ENCODE measurements around the gene TNKS1BP1.

The TNKS1BP1 gene

DNA sequence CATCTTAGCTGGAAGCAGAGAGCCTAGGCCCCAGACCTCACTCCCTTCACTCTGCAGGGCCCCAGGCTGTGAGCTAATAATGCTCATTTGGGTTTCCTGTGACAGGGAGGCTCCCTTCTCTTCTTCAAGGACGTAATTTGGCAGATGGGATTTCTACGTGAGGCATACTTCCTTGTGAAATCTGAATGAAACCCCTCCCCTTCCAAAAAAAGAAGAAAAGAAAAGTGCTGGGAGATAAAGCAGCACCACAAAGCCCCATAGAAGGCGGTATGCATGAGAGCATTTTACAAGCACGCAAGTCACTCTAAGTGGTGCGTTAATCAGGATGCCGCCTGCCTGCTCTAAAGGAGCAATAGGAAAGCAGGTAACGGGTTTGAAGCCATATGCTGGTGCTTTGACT is 19.1 kb upstream of the TNKS1BP1 start:
- no peak for TF ChIP-seq GATA3 (IDR thresholded peaks at IDR 0.05; ENCODE audit: low read depth, low read length)
- no peak for TF ChIP-seq GATA2 (IDR thresholded peaks at IDR 0.05; ENCODE audit: low read depth, low read length)

DNA sequence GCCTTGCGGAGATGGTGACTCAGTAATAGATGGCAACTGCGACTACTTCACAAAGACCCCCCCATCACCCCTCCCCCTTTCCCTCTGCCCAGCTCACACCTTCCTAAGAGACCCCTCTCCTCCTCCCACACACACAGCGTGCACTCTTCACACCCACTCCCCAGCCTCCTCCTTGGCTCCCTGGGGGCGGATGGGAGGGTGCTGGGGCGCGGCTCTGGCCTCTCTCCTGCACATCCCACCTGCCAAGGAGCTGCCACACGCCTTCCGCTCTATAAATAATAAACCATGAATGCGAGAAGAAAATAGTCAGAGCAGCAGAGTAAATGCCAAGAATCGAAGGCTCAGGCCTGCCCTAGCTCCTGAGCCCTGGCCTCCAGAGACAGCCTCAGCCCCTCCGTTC is 17.9 kb upstream of the TNKS1BP1 start:
- no peak for TF ChIP-seq GATA2 (IDR thresholded peaks at IDR 0.05; ENCODE audit: low read depth, low read length)
- no peak for TF ChIP-seq GATA3 (IDR thresholded peaks at IDR 0.05; ENCODE audit: low read depth, low read length)

DNA sequence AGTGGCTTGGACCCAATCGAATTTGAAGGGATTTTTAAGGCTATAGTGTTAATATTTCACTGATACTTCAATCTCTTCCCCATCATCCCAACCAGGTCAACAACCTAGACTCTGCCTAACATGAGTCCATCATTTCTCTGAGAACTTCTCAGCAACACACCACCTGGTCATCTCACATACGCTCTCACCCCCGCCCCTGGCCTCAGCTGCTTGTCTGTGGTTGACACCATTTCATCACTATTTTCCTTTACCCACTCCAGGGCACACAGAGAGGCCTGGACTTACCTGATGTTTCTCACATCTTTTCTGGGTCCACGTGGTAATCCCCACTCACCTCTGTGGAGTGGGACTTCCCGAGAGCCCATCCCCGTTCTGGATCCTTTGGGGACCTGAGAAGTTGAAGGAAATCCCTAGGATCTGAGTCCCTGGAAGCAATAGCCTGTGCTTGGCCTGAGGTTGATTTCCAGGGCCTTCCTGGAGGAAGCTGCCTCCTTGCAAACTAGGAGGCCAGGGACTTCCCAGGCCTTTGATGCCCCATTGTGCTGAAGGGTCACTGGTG is 16.6 kb upstream of the TNKS1BP1 start:
- TF ChIP-seq GATA3 (IDR thresholded peaks at IDR 0.05; ENCODE audit: low read depth, low read length) = no peak

DNA sequence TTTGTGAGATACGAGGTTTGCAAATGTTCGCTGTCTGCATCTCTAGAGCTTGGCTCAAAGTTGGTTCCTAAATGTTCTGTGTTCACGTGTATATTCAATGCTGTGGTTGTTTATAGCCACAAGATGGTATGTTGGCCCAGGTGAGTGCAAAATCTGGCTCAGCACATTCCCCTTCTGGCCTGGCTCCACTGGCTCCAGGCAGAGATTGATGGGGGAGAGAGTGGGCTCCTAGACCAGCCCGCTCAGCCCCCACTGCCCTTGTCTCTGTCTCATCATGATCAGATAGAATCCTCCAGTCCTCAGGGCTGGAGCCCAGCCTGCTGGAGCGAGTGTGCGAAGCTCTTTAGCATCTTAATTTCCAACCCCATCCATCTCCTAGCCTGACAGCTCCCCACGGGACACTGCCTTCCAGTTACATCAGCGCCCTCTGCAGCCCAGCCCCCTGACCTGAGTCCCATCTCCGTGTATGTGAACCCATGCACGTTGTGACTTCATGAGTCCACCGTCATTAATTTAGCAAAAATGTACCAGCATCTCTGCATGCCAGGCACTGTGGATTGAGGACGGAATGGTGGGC is 15.4 kb upstream of the TNKS1BP1 start:
- TF ChIP-seq GATA3 (IDR thresholded peaks at IDR 0.05; ENCODE audit: low read depth, low read length) (no peak), GATA2 (IDR thresholded peaks at IDR 0.05; ENCODE audit: low read depth, low read length) (no peak)

- TF ChIP-seq GATA2 (IDR thresholded peaks at IDR 0.05; ENCODE audit: low read depth, low read length) (no peak), GATA3 (IDR thresholded peaks at IDR 0.05; ENCODE audit: low read depth, low read length) (no peak)
These were observed 14.6 kb upstream of the TNKS1BP1 start for GRCh38 chr11:57339328-57339727.

- TF ChIP-seq GATA2 (IDR thresholded peaks at IDR 0.05; ENCODE audit: low read depth, low read length) (no peak), GATA3 (IDR thresholded peaks at IDR 0.05; ENCODE audit: low read depth, low read length) (no peak)
These were observed 13.4 kb upstream of the TNKS1BP1 start, which contains the start of gene P2RX3 for GRCh38 chr11:57338142-57338541. TSS of gene P2RX3 (plus strand) at chr11:57338352. CDS start at chr11:57338551, 199 bp downstream.

- no peak for TF ChIP-seq GATA3 (IDR thresholded peaks at IDR 0.05; ENCODE audit: low read depth, low read length)
- no peak for TF ChIP-seq GATA2 (IDR thresholded peaks at IDR 0.05; ENCODE audit: low read depth, low read length)
These were observed 11.4 kb upstream of the TNKS1BP1 start for GRCh38 chr11:57336111-57336666.

- no peak for TF ChIP-seq GATA3 (IDR thresholded peaks at IDR 0.05; ENCODE audit: low read depth, low read length)
- TF ChIP-seq GATA2 (IDR thresholded peaks at IDR 0.05; ENCODE audit: low read depth, low read length) = no peak
These were observed 10.8 kb upstream of the TNKS1BP1 start, which contains the start of gene SSRP1 for GRCh38 chr11:57335343-57336110. TSS of gene SSRP1 (minus strand) at chr11:57335892. CDS start at chr11:57335121, 771 bp downstream.

DNA sequence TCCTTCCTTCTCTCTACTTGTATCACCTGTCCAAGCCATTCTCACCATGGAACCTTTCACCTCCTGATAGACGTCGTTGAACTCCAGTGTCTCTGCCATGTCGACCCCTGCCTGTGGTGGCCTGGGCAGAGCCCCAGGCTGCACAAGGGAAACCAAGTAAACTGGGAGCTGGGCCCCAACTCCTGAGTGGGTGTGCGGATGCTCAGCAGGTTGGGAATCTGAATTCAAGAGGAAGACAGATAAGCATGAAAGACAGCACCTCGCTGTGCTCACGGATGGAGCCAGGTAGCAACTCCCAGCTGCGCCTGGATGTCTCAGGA is 10.2 kb upstream of the TNKS1BP1 start:
- TF ChIP-seq GATA2 (IDR thresholded peaks at IDR 0.05; ENCODE audit: low read depth, low read length) = no peak
- no peak for TF ChIP-seq GATA3 (IDR thresholded peaks at IDR 0.05; ENCODE audit: low read depth, low read length)

DNA sequence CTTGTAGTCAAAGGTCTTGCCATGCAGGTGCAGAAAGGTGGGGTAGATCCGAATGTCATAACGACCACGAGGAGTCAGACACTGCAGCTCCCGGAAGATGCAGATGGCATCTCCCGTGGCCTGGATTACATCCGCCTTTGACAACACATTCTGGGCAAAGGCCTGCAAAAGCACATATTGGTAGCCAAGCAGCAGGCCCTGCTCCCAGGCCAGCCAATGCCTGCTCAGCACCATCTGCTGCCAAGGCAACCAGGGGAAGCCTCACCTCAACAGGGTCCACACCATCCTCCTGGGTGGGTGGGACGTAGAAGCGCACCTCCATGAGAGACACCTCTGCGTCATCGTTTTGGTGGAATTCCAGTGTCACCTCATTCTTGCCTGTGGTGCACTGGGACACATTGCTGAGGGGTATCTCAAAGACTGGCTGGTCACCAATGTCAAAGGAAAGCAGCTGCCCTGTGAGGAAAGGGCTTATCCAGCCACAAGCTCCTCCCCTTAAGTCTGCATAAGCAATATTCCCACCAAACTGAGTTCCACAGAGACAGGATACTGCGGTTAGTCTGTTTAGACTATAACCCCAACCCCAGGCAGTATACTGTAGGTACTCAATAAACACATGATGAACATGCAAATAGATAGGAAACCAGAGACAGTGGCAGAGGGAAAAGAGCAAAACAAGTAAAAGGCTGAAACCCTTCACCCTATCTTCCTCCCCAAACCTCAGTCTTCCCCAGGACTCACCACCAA is 8.1 kb upstream of the TNKS1BP1 start:
- TF ChIP-seq GATA3 (IDR thresholded peaks at IDR 0.05; ENCODE audit: low read depth, low read length) (no peak), GATA2 (IDR thresholded peaks at IDR 0.05; ENCODE audit: low read depth, low read length) (no peak)

DNA sequence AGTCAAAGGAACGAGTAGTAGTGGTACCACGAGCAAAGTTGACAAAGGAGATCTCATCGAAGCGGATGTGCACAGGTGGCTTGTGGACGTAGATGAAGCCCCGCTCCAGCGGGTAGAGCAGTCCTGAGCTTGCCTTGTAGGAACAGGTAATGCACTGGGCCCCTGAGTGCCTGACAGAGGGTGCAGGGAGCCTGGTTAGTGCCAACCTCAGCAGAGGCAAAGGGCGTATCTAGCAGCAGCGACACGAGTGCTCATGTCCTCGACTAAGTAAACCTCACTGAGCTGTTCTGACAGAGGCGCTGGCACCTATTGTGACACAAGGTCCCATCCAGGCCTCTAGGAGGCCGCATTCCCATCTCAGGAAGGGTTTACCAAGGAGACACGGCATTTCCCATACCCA is 7.0 kb upstream of the TNKS1BP1 start:
- no peak for TF ChIP-seq GATA2 (IDR thresholded peaks at IDR 0.05; ENCODE audit: low read depth, low read length)
- no peak for TF ChIP-seq GATA3 (IDR thresholded peaks at IDR 0.05; ENCODE audit: low read depth, low read length)

DNA sequence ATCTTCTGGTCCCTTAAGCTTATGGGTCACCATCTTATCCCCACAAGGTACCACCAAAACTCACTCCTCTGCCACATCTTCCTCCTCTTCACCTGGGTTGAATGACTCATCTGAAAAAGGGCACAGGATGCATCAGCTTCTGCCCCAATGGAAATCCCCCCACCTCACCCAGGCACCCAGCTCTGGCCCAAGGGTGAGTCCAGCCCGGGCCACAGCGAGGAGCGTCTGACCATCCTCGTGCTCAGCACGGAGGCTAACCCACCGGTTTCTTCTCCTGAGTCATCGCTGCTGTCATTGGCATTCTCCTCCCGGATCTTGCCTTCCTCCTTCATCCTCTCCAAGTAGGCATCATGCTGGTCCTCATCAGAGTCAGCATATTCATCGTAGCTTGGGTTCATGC is 5.3 kb upstream of the TNKS1BP1 start:
- TF ChIP-seq GATA3 (IDR thresholded peaks at IDR 0.05; ENCODE audit: low read depth, low read length) = no peak
- TF ChIP-seq GATA2 (IDR thresholded peaks at IDR 0.05; ENCODE audit: low read depth, low read length) = no peak

GRCh38 chr11:57327721-57328120 is 3.0 kb upstream of the TNKS1BP1 start:
- TF ChIP-seq GATA3 (IDR thresholded peaks at IDR 0.05; ENCODE audit: low read depth, low read length) (no peak), GATA2 (IDR thresholded peaks at IDR 0.05; ENCODE audit: low read depth, low read length) (no peak)

GRCh38 chr11:57325735-57326048 is 940 bp upstream of the TNKS1BP1 start:
- TF ChIP-seq GATA2 (IDR thresholded peaks at IDR 0.05; ENCODE audit: low read depth, low read length) (no peak), GATA3 (IDR thresholded peaks at IDR 0.05; ENCODE audit: low read depth, low read length) (no peak)

All from SH-SY5Y (cell line).